IMR-90 (cell line): ENCODE data around the gene MAS1. TPM values are rescaled to one million over a fixed set of nuclear protein-coding genes. Genes with fewer than 3 reads are reported as not detected.

ENCODE experiments used
- ATAC-seq: fragments of 200-7000 bp; cut with Tn5 transposase; 2 replicates; pipeline ENCODE4 v1.9.1; 2020; ENCODE audit warnings: low read depth, mild to moderate bottlenecking, moderate library complexity
- BruUV-seq: library from RNA; stranded (reverse); fragments of 400-500 nt; replicated peaks from 2 replicates; lab custom pipeline; 2021; lab: Mats Ljungman, UMichigan
- CTCF ChIA-PET: fragments of 300-600 bp; formaldehyde crosslinking; extraction: SDS; loops from one replicate; lab custom pipeline; 2021; ENCODE audit warnings: antibody characterized with exemption; lab: Yijun Ruan, JAX
- POLR2A ChIA-PET: fragments of 300-600 bp; sonication (Branson Sonifier 250); formaldehyde crosslinking; loops from one replicate; lab custom pipeline; 2022; ENCODE audit warnings: antibody characterized with exemption; ENCODE audit not compliant: unreplicated experiment; lab: Charles Lee
- DNase-seq: peaks from one replicate; pipeline ENCODE4 v3.0.0; 2013
- H2AFZ ChIP-seq: replicated peaks from 2 replicates; pipeline ENCODE3; 2013; ENCODE audit warnings: low read length, mild to moderate bottlenecking; ENCODE audit not compliant: poor library complexity
- H2AK5ac ChIP-seq: 2 replicates; pipeline ENCODE4 v1.6.1; 2013; ENCODE audit warnings: low read depth, low read length, inconsistent platforms
- H2AK9ac ChIP-seq: replicated peaks from 2 replicates; pipeline ENCODE3; 2013; ENCODE audit warnings: mild to moderate bottlenecking, low read depth, low read length, moderate library complexity; ENCODE audit not compliant: poor library complexity
- H2BK120ac ChIP-seq: 2 replicates; pipeline ENCODE4 v1.6.1; 2013; ENCODE audit warnings: low read depth, low read length, inconsistent platforms
- H2BK15ac ChIP-seq: 3 replicates; pipeline ENCODE4 v1.6.1; 2013; ENCODE audit warnings: low read depth, low read length, inconsistent platforms
- H2BK20ac ChIP-seq: 2 replicates; pipeline ENCODE4 v1.6.1; 2013; ENCODE audit warnings: low read depth, mild to moderate bottlenecking, inconsistent platforms, low read length, moderate library complexity
- H2BK5ac ChIP-seq: 2 replicates; pipeline ENCODE4 v1.6.1; 2013; ENCODE audit warnings: mild to moderate bottlenecking, low read depth, low read length, inconsistent platforms; ENCODE audit not compliant: poor library complexity, severe bottlenecking
- H3K14ac ChIP-seq: replicated peaks from 2 replicates; pipeline ENCODE4 v1.6.1; 2013; ENCODE audit warnings: low read depth, low read length, inconsistent platforms
- H3K18ac ChIP-seq: 2 replicates; pipeline ENCODE4 v1.6.1; 2013; ENCODE audit warnings: low read depth, low read length, control low read depth
- H3K23ac ChIP-seq: 2 replicates; pipeline ENCODE4 v1.6.1; 2013; ENCODE audit warnings: low read depth, low read length, inconsistent platforms
- H3K27ac ChIP-seq: 2 replicates; pipeline ENCODE4 v1.5.1; 2013; ENCODE audit warnings: mild to moderate bottlenecking, control low read depth, low read length; ENCODE audit not compliant: insufficient read depth
- H3K27me3 ChIP-seq: 2 replicates; pipeline ENCODE4 v1.6.1; 2013; ENCODE audit warnings: low read length; ENCODE audit not compliant: control insufficient read depth, insufficient read depth
- H3K36me3 ChIP-seq: 2 replicates; pipeline ENCODE4 v1.6.1; 2013; ENCODE audit warnings: low read length, mixed read lengths; ENCODE audit not compliant: control insufficient read depth, insufficient read depth
- H3K4ac ChIP-seq: 2 replicates; pipeline ENCODE4 v1.6.1; 2013; ENCODE audit warnings: low read depth, low read length, inconsistent platforms
- H3K4me1 ChIP-seq: 2 replicates; pipeline ENCODE4 v1.6.1; 2013; ENCODE audit warnings: low read length, mixed read lengths; ENCODE audit not compliant: control insufficient read depth, insufficient read depth
- H3K4me2 ChIP-seq: 2 replicates; pipeline ENCODE4 v1.6.1; 2013; ENCODE audit warnings: low read depth, mild to moderate bottlenecking, control low read depth, low read length, moderate library complexity
- H3K4me3 ChIP-seq: 2 replicates; pipeline ENCODE4 v1.5.1; 2013; ENCODE audit warnings: low read depth, mild to moderate bottlenecking, control low read depth, low read length, moderate library complexity; ENCODE audit not compliant: insufficient read depth
- H3K56ac ChIP-seq: 2 replicates; pipeline ENCODE4 v1.6.1; 2013; ENCODE audit warnings: low read length, inconsistent platforms; ENCODE audit not compliant: insufficient read depth; ENCODE audit errors: extremely low read depth
- H3K79me1 ChIP-seq, 2 experiments: 2 replicates each; pipeline ENCODE4 v1.6.1; 2013; ENCODE audit warnings: low read length in 2 of 2, inconsistent platforms in 1 of 2, low read depth in 1 of 2
- H3K9ac ChIP-seq: 2 replicates; pipeline ENCODE4 v1.6.1; 2013; ENCODE audit warnings: low read depth, low read length, control low read depth
- H3K9me1 ChIP-seq: 2 replicates; pipeline ENCODE4 v1.6.1; 2013; ENCODE audit warnings: low read length, inconsistent platforms; ENCODE audit not compliant: insufficient read depth
- H3K9me3 ChIP-seq: 2 replicates; pipeline ENCODE4 v1.6.1; 2013; ENCODE audit warnings: low read length; ENCODE audit not compliant: control insufficient read depth, insufficient read depth
- H4K20me1 ChIP-seq: 2 replicates; pipeline ENCODE4 v1.6.1; 2013; ENCODE audit warnings: low read length, inconsistent platforms; ENCODE audit not compliant: insufficient read depth
- H4K5ac ChIP-seq: 2 replicates; pipeline ENCODE4 v1.6.1; 2013; ENCODE audit warnings: mild to moderate bottlenecking, low read depth, low read length, control low read depth
- H4K8ac ChIP-seq, 2 experiments: 2 replicates each; pipeline ENCODE4 v1.6.1; 2013; ENCODE audit warnings: low read depth in 2 of 2, low read length in 2 of 2, control low read depth in 1 of 2, inconsistent platforms in 1 of 2
- H4K91ac ChIP-seq: 2 replicates; pipeline ENCODE4 v1.6.1; 2013; ENCODE audit warnings: low read depth, low read length, inconsistent platforms; ENCODE audit not compliant: insufficient read depth
- BHLHE40 ChIP-seq: fragments of 150-350 bp; IDR thresholded peaks from 2 replicates; pipeline ENCODE4 v1.6.1; 2016; ENCODE audit warnings: mild to moderate bottlenecking, low read depth, low read length
- CEBPB ChIP-seq: IDR thresholded peaks from 2 replicates; pipeline ENCODE4 v1.6.1; 2012; ENCODE audit warnings: low read depth, low read length, improper control_type of control experiment
- CTCF ChIP-seq: conservative IDR thresholded peaks from 2 replicates; pipeline ENCODE4 v1.5.1; 2012; ENCODE audit warnings: mild to moderate bottlenecking, low read depth, low read length, improper control_type of control experiment
- ELK1 ChIP-seq: fragments of 150-350 bp; IDR thresholded peaks from 2 replicates; pipeline ENCODE4 v1.6.1; 2016; ENCODE audit warnings: low read depth, mild to moderate bottlenecking, low read length, moderate library complexity, borderline replicate concordance
- FOS ChIP-seq: fragments of 150-350 bp; IDR thresholded peaks from 2 replicates; pipeline ENCODE4 v1.6.1; 2016; ENCODE audit warnings: low read depth, low read length
- MAFK ChIP-seq: IDR thresholded peaks from 2 replicates; pipeline ENCODE4 v1.6.1; 2012; ENCODE audit warnings: low read depth, low read length, improper control_type of control experiment
- MAZ ChIP-seq: IDR thresholded peaks from 2 replicates; pipeline ENCODE4 v1.6.1; 2012; ENCODE audit warnings: low read depth, mild to moderate bottlenecking, low read length, improper control_type of control experiment, moderate library complexity, borderline replicate concordance
- MXI1 ChIP-seq: IDR thresholded peaks from 2 replicates; pipeline ENCODE4 v1.6.1; 2012; ENCODE audit warnings: low read depth, mild to moderate bottlenecking, low read length, moderate library complexity, borderline replicate concordance
- NFE2L2 ChIP-seq: fragments of 150-350 bp; IDR thresholded peaks from 2 replicates; pipeline ENCODE4 v1.6.1; 2016; ENCODE audit warnings: low read depth, mild to moderate bottlenecking, low read length
- POLR2A ChIP-seq: IDR thresholded peaks from 2 replicates; pipeline ENCODE4 v1.6.1; 2012; ENCODE audit warnings: mild to moderate bottlenecking, low read depth, low read length
- RAD21 ChIP-seq: IDR thresholded peaks from 2 replicates; pipeline ENCODE4 v1.6.1; 2012; ENCODE audit warnings: low read length, improper control_type of control experiment
- RFX5 ChIP-seq: IDR thresholded peaks from 2 replicates; pipeline ENCODE4 v1.8.0; 2012; ENCODE audit warnings: low read depth, mild to moderate bottlenecking, low read length, moderate library complexity
- SMC3 ChIP-seq: fragments of 150-350 bp; IDR thresholded peaks from 2 replicates; pipeline ENCODE4 v1.6.1; 2016; ENCODE audit warnings: low read depth, mild to moderate bottlenecking, antibody characterized with exemption, low read length, moderate library complexity
- USF2 ChIP-seq: fragments of 150-350 bp; IDR thresholded peaks from 2 replicates; pipeline ENCODE4 v1.6.1; 2017; ENCODE audit warnings: mild to moderate bottlenecking, antibody characterized with exemption, low read length, low read depth
- WGBS, 2 experiments: methylation state at CpG; one replicate each; pipeline versions ENCODE4 v1.1.5 to v1.1.7; 2013; ENCODE audit warnings: missing lambda C conversion rate in 2 of 2; ENCODE audit not compliant: insufficient read length in 1 of 2; ENCODE audit errors: extremely low coverage in 2 of 2; 5-methylcytosine and 5-hydroxymethylcytosine counted together
- dilution Hi-C: fragments of 300-500 bp; cut with HindIII; formaldehyde crosslinking; loops from one replicate; pipeline ENCODE4 v1.14.3; 2018; ENCODE audit warnings: low sequenced_read_pairs; ENCODE audit not compliant: unreplicated experiment
- in situ Hi-C: fragments of 300-500 bp; cut with MboI; formaldehyde crosslinking; loops from 3 replicates; pipeline ENCODE4 v1.14.3; 2019; ENCODE audit warnings: low sequenced_read_pairs, inconsistent platforms, mixed read lengths
- intact Hi-C: fragments of 100-400 bp; cut with micrococcal nuclease; formaldehyde crosslinking; loops from 2 replicates; pipeline ENCODE4 v1.10.0; 2022
- polyA plus RNA-seq, 3 experiments: library from polyadenylated mRNA; depleted of rRNA; stranded (reverse); fragments of >200 nt; gene quantifications; 2 replicates each; pipeline ENCODE4 v1.2.3, GENCODE V29; 2012; ENCODE audit warnings: low replicate concordance in 1 of 3
- total RNA-seq: library from RNA; depleted of rRNA; stranded (reverse); fragments of >200 nt; gene quantifications from 2 replicates; pipeline ENCODE4 v1.2.3, GENCODE V29; 2012

Gene MAS1
- total and polyA plus RNA-seq, 2 of the 4 experiments (the other 2 are of a cell fraction): under 0.01 TPM; not detected in 1

GRCh38 chr6:159892053-159892452 is 1.3 kb downstream of the MAS1 start:
- ChIA-PET POLR2A (no interaction called here), CTCF (no interaction called here)
- in situ Hi-C loops: no loop called here
- no peak overlapping the region for H3K14ac ChIP-seq
- H3K9me1 ChIP-seq: no peaks in the 10 kb centered on the region
- intact Hi-C loops: no loop called here
- no peak overlapping the region for H2AK5ac ChIP-seq
- H3K56ac ChIP-seq: no peak overlapping the region
- H2BK20ac ChIP-seq: no peak overlapping the region
- no peak overlapping the region for H3K27ac ChIP-seq
- H2BK15ac ChIP-seq: no peak overlapping the region
- no peak overlapping the region for H3K18ac ChIP-seq
- H3K9ac ChIP-seq: no peak overlapping the region
- no peaks in the 10 kb centered on the region for H4K20me1 ChIP-seq
- H2AFZ ChIP-seq: no peak overlapping the region
- H3K36me3 ChIP-seq: no peaks in the 10 kb centered on the region
- no peak overlapping the region for H4K8ac ChIP-seq
- H2BK120ac ChIP-seq: no peak overlapping the region
- 0 out of 2 replicates have a peak, but pooled peaks cover 2% of the 10 kb centered on the region for H3K9me3 ChIP-seq
- no peaks in the 10 kb centered on the region for H3K4me1 ChIP-seq
- no peaks in the 10 kb centered on the region for H3K79me1 ChIP-seq
- DNase-seq (no peak), ATAC-seq (no peak)
- H4K91ac ChIP-seq: no peak overlapping the region
- no peak overlapping the region for H4K5ac ChIP-seq
- WGBS, 2 experiments: no CpG with 5 or more reads among the region's 4 CpGs
- no peak overlapping the region for H2AK9ac ChIP-seq
- no peak overlapping the region for H2BK5ac ChIP-seq
- no TSS peak for BruUV-seq
- no peak overlapping the region for H3K23ac ChIP-seq
- H3K4me3 ChIP-seq: no peak overlapping the region
- dilution Hi-C loops: no loop called here
- H3K27me3 ChIP-seq: peaks cover 66% of the 10 kb centered on the region
- TF ChIP-seq MAFK: no peak
- no peak for TF ChIP-seq POLR2A
- no peak for TF ChIP-seq BHLHE40
- no peak for TF ChIP-seq CTCF
- TF ChIP-seq FOS: no peak
- TF ChIP-seq NFE2L2: no peak
- no peak for TF ChIP-seq RAD21
- no peak for TF ChIP-seq MXI1
- no peak for TF ChIP-seq RFX5
- no peak for TF ChIP-seq ELK1
- TF ChIP-seq MAZ: no peak
- no peak for TF ChIP-seq SMC3
- TF ChIP-seq USF2: no peak
- TF ChIP-seq CEBPB: no peak
- H3K4ac ChIP-seq: no peak overlapping the region
- H3K4me2 ChIP-seq: no peak overlapping the region
